OCI-LY7 (cell line): Measurements from ENCODE around the gene KCNIP4. TPM values are rescaled to one million over a fixed set of nuclear protein-coding genes. Genes with fewer than 3 reads are reported as not detected.

ENCODE experiments used
- BruUV-seq: library from RNA; stranded (reverse); fragments of 400-500 nt; replicated peaks from 2 replicates; lab custom pipeline; 2021; lab: Mats Ljungman, UMichigan
- CTCF ChIA-PET: fragments of 300-600 bp; sonication (Branson Sonifier 250); formaldehyde crosslinking; loops from one replicate; lab custom pipeline; 2022; ENCODE audit warnings: antibody characterized with exemption; ENCODE audit not compliant: unreplicated experiment; lab: Charles Lee
- POLR2A ChIA-PET: fragments of 300-600 bp; sonication (Branson Sonifier 250); formaldehyde crosslinking; loops from one replicate; lab custom pipeline; 2022; ENCODE audit warnings: antibody characterized with exemption; lab: Charles Lee
- DNase-seq: peaks from one replicate; pipeline ENCODE4 v3.0.0-alpha.2; 2015; ENCODE audit warnings: low spot score
- H2AFZ ChIP-seq: fragments of 200-600 bp; sonication (generic), shearing (Covaris generic); 2 replicates; pipeline ENCODE4 v1.6.1; 2014; ENCODE audit warnings: mild to moderate bottlenecking, antibody characterized with exemption, low read length, moderate library complexity
- H3K27ac ChIP-seq: fragments of 200-600 bp; sonication (generic); 2 replicates; pipeline ENCODE4 v1.5.1; 2014; ENCODE audit warnings: mixed run types, low read depth, mild to moderate bottlenecking, moderate library complexity, low read length, inconsistent platforms; ENCODE audit not compliant: poor library complexity, severe bottlenecking
- H3K36me3 ChIP-seq: fragments of 200-600 bp; sonication (generic); 2 replicates; pipeline ENCODE4 v1.6.1; 2014; ENCODE audit warnings: mild to moderate bottlenecking, antibody characterized with exemption, low read length, moderate library complexity, mixed read lengths; ENCODE audit not compliant: insufficient read depth
- H3K4me1 ChIP-seq: fragments of 200-600 bp; sonication (generic); 2 replicates; pipeline ENCODE4 v1.5.1; 2014; ENCODE audit warnings: mild to moderate bottlenecking, low read length; ENCODE audit not compliant: insufficient read depth, poor library complexity, severe bottlenecking
- H3K4me2 ChIP-seq: fragments of 200-600 bp; sonication (generic); 2 replicates; pipeline ENCODE4 v1.6.1; 2014; ENCODE audit warnings: mild to moderate bottlenecking, low read length
- H3K4me3 ChIP-seq: fragments of 200-600 bp; sonication (generic); 2 replicates; pipeline ENCODE4 v1.5.1; 2014; ENCODE audit warnings: mild to moderate bottlenecking, low read depth, low read length; ENCODE audit not compliant: poor library complexity, severe bottlenecking
- H3K79me2 ChIP-seq: fragments of 200-600 bp; sonication (generic); 2 replicates; pipeline ENCODE4 v1.6.1; 2016; ENCODE audit warnings: low read depth, mild to moderate bottlenecking, low read length, moderate library complexity, mixed read lengths; ENCODE audit not compliant: insufficient read depth
- H3K9me2 ChIP-seq: fragments of 200-600 bp; sonication (generic); 2 replicates; pipeline ENCODE4 v1.6.1; 2016; ENCODE audit warnings: mild to moderate bottlenecking, low read length, mixed read lengths; ENCODE audit not compliant: insufficient read depth
- H3K9me3 ChIP-seq: fragments of 200-600 bp; sonication (generic); 2 replicates; pipeline ENCODE4 v1.6.1; 2014; ENCODE audit warnings: mild to moderate bottlenecking, mixed run types, low read length, mixed read lengths
- H4K20me1 ChIP-seq: fragments of 200-600 bp; sonication (generic); 2 replicates; pipeline ENCODE4 v1.6.1; 2014; ENCODE audit warnings: mild to moderate bottlenecking, antibody characterized with exemption, low read length, moderate library complexity, mixed read lengths; ENCODE audit not compliant: insufficient read depth
- CTCF ChIP-seq: fragments of 200-600 bp; sonication (generic); conservative IDR thresholded peaks from 2 replicates; pipeline ENCODE4 v1.5.1; 2014; ENCODE audit warnings: mild to moderate bottlenecking, antibody characterized with exemption, low read length, moderate library complexity, mixed read lengths
- EZH2phosphoT487 ChIP-seq: fragments of 200-600 bp; sonication (generic); IDR thresholded peaks from 2 replicates; pipeline ENCODE4 v1.6.1; 2018; ENCODE audit warnings: low read depth, borderline replicate concordance, mild to moderate bottlenecking, mixed run types, antibody characterized with exemption, low read length, moderate library complexity, mixed read lengths
- intact Hi-C: fragments of 100-400 bp; cut with micrococcal nuclease; formaldehyde crosslinking; loops from one replicate; pipeline ENCODE4 v1.10.0; 2022; ENCODE audit not compliant: unreplicated experiment
- total RNA-seq, 2 experiments: library from RNA; depleted of rRNA in 1 of 2; stranded (reverse); fragments of >200 nt in 1 of 2; shearing (Covaris generic) in 1 of 2; gene quantifications; 2 replicates each; pipeline ENCODE4 v1.2.3, GENCODE V29; 2014 to 2022

KCNIP4 gene
- total RNA-seq, 2 experiments from 2014 or later: not detected

- intact Hi-C loops: no loop called here
- Histone ChIP-seq H3K4me2 (no peak overlapping the region), H3K4me1 (no peaks in the 10 kb centered on the region), H3K36me3 (no peaks in the 10 kb centered on the region), H4K20me1 (no peaks in the 10 kb centered on the region), H3K4me3 (no peak overlapping the region), H3K27ac (no peak overlapping the region), H2AFZ (no peak overlapping the region), H3K9me2 (no peaks in the 10 kb centered on the region), H3K79me2 (no peaks in the 10 kb centered on the region), H3K9me3 (no peaks in the 10 kb centered on the region)
- DNase-seq: no peak
- CTCF ChIA-PET: no interaction called here
- TF ChIP-seq EZH2phosphoT487: no peak
- no peak for TF ChIP-seq CTCF
- BruUV-seq: no TSS peak
- POLR2A ChIA-PET: no interaction called here
Observed at GRCh38 chr4:21242163-21242562, 706.4 kb downstream of the KCNIP4 start.

GRCh38 chr4:21226637-21227538, 721.7 kb downstream of the KCNIP4 start:
- BruUV-seq: no TSS peak
- no peak for TF ChIP-seq EZH2phosphoT487
- no peak for DNase-seq
- no peaks in the 10 kb centered on the region for H3K79me2 ChIP-seq
- no peaks in the 10 kb centered on the region for H3K9me3 ChIP-seq
- ChIA-PET CTCF (no interaction called here), POLR2A (no interaction called here)
- H2AFZ ChIP-seq: no peak overlapping the region
- no peak overlapping the region for H3K4me2 ChIP-seq
- H3K36me3 ChIP-seq: no peaks in the 10 kb centered on the region
- H3K9me2 ChIP-seq: no peaks in the 10 kb centered on the region
- H3K4me3 ChIP-seq: no peak overlapping the region
- H4K20me1 ChIP-seq: no peaks in the 10 kb centered on the region
- no peaks in the 10 kb centered on the region for H3K4me1 ChIP-seq
- no peak overlapping the region for H3K27ac ChIP-seq
- intact Hi-C loops: no loop called here

- no peak overlapping the region for H3K27ac ChIP-seq
- TF ChIP-seq CTCF (no peak), EZH2phosphoT487 (no peak)
- H2AFZ ChIP-seq: no peak overlapping the region
- no TSS peak for BruUV-seq
- H3K4me3 ChIP-seq: no peak overlapping the region
- H3K4me1 ChIP-seq: no peaks in the 10 kb centered on the region
- CTCF ChIA-PET: no interaction called here
- no peaks in the 10 kb centered on the region for H3K36me3 ChIP-seq
- no peaks in the 10 kb centered on the region for H4K20me1 ChIP-seq
- no peak overlapping the region for H3K4me2 ChIP-seq
- no peaks in the 10 kb centered on the region for H3K9me3 ChIP-seq
- no peaks in the 10 kb centered on the region for H3K9me2 ChIP-seq
- DNase-seq: no peak
- no peaks in the 10 kb centered on the region for H3K79me2 ChIP-seq
- POLR2A ChIA-PET: interaction anchor here (0.6 kb wide), 1 partner anchor 347 kb away, joined by 3 read pairs; no protein-coding TSS in a partner anchor
- intact Hi-C loops: loop anchor here (5.0 kb wide), 1 partner anchor 1915 kb away; no protein-coding TSS in a partner anchor
Observed at GRCh38 chr4:21211846-21212245, 736.7 kb downstream of the KCNIP4 start.
